HUES48 (cell line): Measurements from ENCODE around the gene CTNNA2.

Experiments
- H3K27ac ChIP-seq: one replicate; pipeline ENCODE4 v1.7.0; 2013; ENCODE audit warnings: low read depth, low read length, inconsistent platforms
- H3K27me3 ChIP-seq: 2 replicates; pipeline ENCODE4 v1.6.1; 2013; ENCODE audit warnings: mild to moderate bottlenecking, low read length; ENCODE audit not compliant: control insufficient read depth, insufficient read depth
- H3K36me3 ChIP-seq: 2 replicates; pipeline ENCODE4 v1.6.1; 2013; ENCODE audit warnings: low read length; ENCODE audit not compliant: control insufficient read depth, insufficient read depth
- H3K4me1 ChIP-seq: 2 replicates; pipeline ENCODE4 v1.6.1; 2013; ENCODE audit warnings: mild to moderate bottlenecking, low read length; ENCODE audit not compliant: control insufficient read depth, insufficient read depth
- H3K4me3 ChIP-seq: 2 replicates; pipeline ENCODE4 v1.5.1; 2013; ENCODE audit warnings: mild to moderate bottlenecking, low read depth, low read length
- H3K9ac ChIP-seq: 2 replicates; pipeline ENCODE4 v1.6.1; 2013; ENCODE audit warnings: mild to moderate bottlenecking, low read depth, low read length, moderate library complexity
- H3K9me3 ChIP-seq: 2 replicates; pipeline ENCODE4 v1.6.1; 2013; ENCODE audit warnings: low read length; ENCODE audit not compliant: control insufficient read depth, insufficient read depth

CTNNA2 gene

GRCh38 chr2:80053522-80054345 is 540.9 kb downstream of the CTNNA2 start:
- Histone ChIP-seq H3K27me3 (no peaks in the 10 kb centered on the region), H3K36me3 (no peaks in the 10 kb centered on the region), H3K27ac (no peak overlapping the region), H3K9me3 (no peaks in the 10 kb centered on the region), H3K4me3 (no peak overlapping the region), H3K9ac (no peak overlapping the region), H3K4me1 (peaks cover 35% of the 10 kb centered on the region)

- H3K4me3 ChIP-seq = no peak overlapping the region
- peaks cover 40% of the 10 kb centered on the region for H3K4me1 ChIP-seq
- no peak overlapping the region for H3K27ac ChIP-seq
- no peak overlapping the region for H3K9ac ChIP-seq
- no peaks in the 10 kb centered on the region for H3K36me3 ChIP-seq
- H3K27me3 ChIP-seq = no peaks in the 10 kb centered on the region
- H3K9me3 ChIP-seq = no peaks in the 10 kb centered on the region
Observed at GRCh38 chr2:80054346-80054675, 541.5 kb downstream of the CTNNA2 start.

GRCh38 chr2:80057956-80058355 is 545.1 kb downstream of the CTNNA2 start:
- no peak overlapping the region for H3K9ac ChIP-seq
- H3K9me3 ChIP-seq = no peaks in the 10 kb centered on the region
- H3K27me3 ChIP-seq = no peaks in the 10 kb centered on the region
- H3K4me1 ChIP-seq = peaks cover 47% of the 10 kb centered on the region
- no peaks in the 10 kb centered on the region for H3K36me3 ChIP-seq
- H3K27ac ChIP-seq = no peak overlapping the region
- no peak overlapping the region for H3K4me3 ChIP-seq

GRCh38 chr2:80058562-80058961 is 545.7 kb downstream of the CTNNA2 start:
- peaks cover 45% of the 10 kb centered on the region for H3K4me1 ChIP-seq
- H3K27me3 ChIP-seq = no peaks in the 10 kb centered on the region
- H3K36me3 ChIP-seq = no peaks in the 10 kb centered on the region

GRCh38 chr2:80059447-80059846 is 546.6 kb downstream of the CTNNA2 start:
- no peaks in the 10 kb centered on the region for H3K27me3 ChIP-seq
- H3K27ac ChIP-seq = no peak overlapping the region
- no peak overlapping the region for H3K4me3 ChIP-seq
- H3K4me1 ChIP-seq = peaks cover 37% of the 10 kb centered on the region
- no peaks in the 10 kb centered on the region for H3K36me3 ChIP-seq
- H3K9ac ChIP-seq = no peak overlapping the region
- H3K9me3 ChIP-seq = no peaks in the 10 kb centered on the region

More at GRCh38 chr2:80058562-80058961, 545.7 kb downstream of the CTNNA2 start:
- no peaks in the 10 kb centered on the region for H3K9me3 ChIP-seq
- H3K27ac ChIP-seq = peak overlapping the region; percentile 58
- 0 out of 2 replicates have a peak overlapping the region, but pooled peaks have one; percentile 34 for H3K4me3 ChIP-seq
- no peak overlapping the region for H3K9ac ChIP-seq

GRCh38 chr2:80061881-80062280 is 549.0 kb downstream of the CTNNA2 start:
- no peak overlapping the region for H3K4me3 ChIP-seq
- no peaks in the 10 kb centered on the region for H3K9me3 ChIP-seq
- H3K27me3 ChIP-seq = no peaks in the 10 kb centered on the region
- no peaks in the 10 kb centered on the region for H3K36me3 ChIP-seq
- no peak overlapping the region for H3K27ac ChIP-seq
- H3K9ac ChIP-seq = no peak overlapping the region
- peaks cover 35% of the 10 kb centered on the region for H3K4me1 ChIP-seq

- H3K4me3 ChIP-seq = no peak overlapping the region
- H3K4me1 ChIP-seq = peaks cover 32% of the 10 kb centered on the region
- H3K27me3 ChIP-seq = no peaks in the 10 kb centered on the region
- no peak overlapping the region for H3K27ac ChIP-seq
- H3K36me3 ChIP-seq = no peaks in the 10 kb centered on the region
- no peak overlapping the region for H3K9ac ChIP-seq
- no peaks in the 10 kb centered on the region for H3K9me3 ChIP-seq
Observed at GRCh38 chr2:80062298-80062697, 549.4 kb downstream of the CTNNA2 start.

GRCh38 chr2:80068038-80068731 is 555.3 kb downstream of the CTNNA2 start:
- Histone ChIP-seq H3K27ac (no peak overlapping the region), H3K9me3 (no peaks in the 10 kb centered on the region), H3K4me3 (no peak overlapping the region), H3K9ac (no peak overlapping the region), H3K27me3 (no peaks in the 10 kb centered on the region), H3K4me1 (no peaks in the 10 kb centered on the region), H3K36me3 (no peaks in the 10 kb centered on the region)

GRCh38 chr2:80070587-80070986 is 557.7 kb downstream of the CTNNA2 start:
- Histone ChIP-seq H3K27me3 (no peaks in the 10 kb centered on the region), H3K4me1 (no peaks in the 10 kb centered on the region), H3K4me3 (no peak overlapping the region), H3K27ac (no peak overlapping the region), H3K36me3 (no peaks in the 10 kb centered on the region), H3K9ac (no peak overlapping the region), H3K9me3 (no peaks in the 10 kb centered on the region)

- H3K27ac ChIP-seq = no peak overlapping the region
- no peaks in the 10 kb centered on the region for H3K9me3 ChIP-seq
- H3K27me3 ChIP-seq = no peaks in the 10 kb centered on the region
- H3K4me1 ChIP-seq = no peaks in the 10 kb centered on the region
- H3K9ac ChIP-seq = no peak overlapping the region
- no peak overlapping the region for H3K4me3 ChIP-seq
- no peaks in the 10 kb centered on the region for H3K36me3 ChIP-seq
Observed at GRCh38 chr2:80071941-80072340, 559.1 kb downstream of the CTNNA2 start.

- Histone ChIP-seq H3K9ac (no peak overlapping the region), H3K27ac (no peak overlapping the region), H3K9me3 (no peaks in the 10 kb centered on the region), H3K36me3 (no peaks in the 10 kb centered on the region), H3K4me3 (no peak overlapping the region), H3K27me3 (no peaks in the 10 kb centered on the region), H3K4me1 (no peaks in the 10 kb centered on the region)
Observed at GRCh38 chr2:80073134-80073561, 560.3 kb downstream of the CTNNA2 start.
